Parathyroid adenoma (tissue), 2 donors: ENCODE results near the gene ATF6B.
A peak's percentile ranks its signal among the peaks of the same experiment; 100 is the strongest.

Source experiments
- H2AFZ ChIP-seq: fragments of 300-600 bp; sonication (generic); one replicate; pipeline ENCODE4 v1.7.0; 2017; ENCODE audit warnings: antibody characterized with exemption, mild to moderate bottlenecking
- H3K27ac ChIP-seq: fragments of 300-600 bp; sonication (generic); one replicate; pipeline ENCODE4 v1.7.0; 2017
- H3K27me3 ChIP-seq: fragments of 300-600 bp; sonication (generic); one replicate; pipeline ENCODE4 v1.7.0; 2017; ENCODE audit warnings: low read length; ENCODE audit not compliant: control insufficient read depth, insufficient read depth
- H3K36me3 ChIP-seq: fragments of 300-600 bp; sonication (generic); one replicate; pipeline ENCODE4 v1.7.0; 2017; ENCODE audit warnings: low read length; ENCODE audit not compliant: control insufficient read depth, insufficient read depth
- H3K4me1 ChIP-seq: fragments of 300-600 bp; sonication (generic); one replicate; pipeline ENCODE4 v1.7.0; 2017; ENCODE audit warnings: control low read depth
- H3K4me2 ChIP-seq: fragments of 300-600 bp; sonication (generic); one replicate; pipeline ENCODE4 v1.7.0; 2017; ENCODE audit warnings: low read length
- H3K4me3 ChIP-seq: fragments of 300-600 bp; sonication (generic); one replicate; pipeline ENCODE4 v1.7.0; 2017; ENCODE audit warnings: low read depth, low read length
- H3K79me2 ChIP-seq: fragments of 300-600 bp; sonication (generic); one replicate; pipeline ENCODE4 v1.7.0; 2017; ENCODE audit warnings: control low read depth
- H3K9ac ChIP-seq: fragments of 300-600 bp; sonication (generic); one replicate; pipeline ENCODE4 v1.7.0; 2017; ENCODE audit warnings: mild to moderate bottlenecking
- H3K9me3 ChIP-seq: fragments of 300-600 bp; sonication (generic); one replicate; pipeline ENCODE4 v1.7.0; 2017; ENCODE audit warnings: low read length; ENCODE audit not compliant: control insufficient read depth
- TF ChIP-seq, protein P1 (sequence below): fragments of 300-600 bp; sonication (generic); IDR thresholded peaks from one replicate; pipeline ENCODE4 v1.7.0; 2017; ENCODE audit warnings: antibody characterized with exemption, mild to moderate bottlenecking
- donor health status: primary hyperparathyroidism.

The ATF6B gene

DNA sequence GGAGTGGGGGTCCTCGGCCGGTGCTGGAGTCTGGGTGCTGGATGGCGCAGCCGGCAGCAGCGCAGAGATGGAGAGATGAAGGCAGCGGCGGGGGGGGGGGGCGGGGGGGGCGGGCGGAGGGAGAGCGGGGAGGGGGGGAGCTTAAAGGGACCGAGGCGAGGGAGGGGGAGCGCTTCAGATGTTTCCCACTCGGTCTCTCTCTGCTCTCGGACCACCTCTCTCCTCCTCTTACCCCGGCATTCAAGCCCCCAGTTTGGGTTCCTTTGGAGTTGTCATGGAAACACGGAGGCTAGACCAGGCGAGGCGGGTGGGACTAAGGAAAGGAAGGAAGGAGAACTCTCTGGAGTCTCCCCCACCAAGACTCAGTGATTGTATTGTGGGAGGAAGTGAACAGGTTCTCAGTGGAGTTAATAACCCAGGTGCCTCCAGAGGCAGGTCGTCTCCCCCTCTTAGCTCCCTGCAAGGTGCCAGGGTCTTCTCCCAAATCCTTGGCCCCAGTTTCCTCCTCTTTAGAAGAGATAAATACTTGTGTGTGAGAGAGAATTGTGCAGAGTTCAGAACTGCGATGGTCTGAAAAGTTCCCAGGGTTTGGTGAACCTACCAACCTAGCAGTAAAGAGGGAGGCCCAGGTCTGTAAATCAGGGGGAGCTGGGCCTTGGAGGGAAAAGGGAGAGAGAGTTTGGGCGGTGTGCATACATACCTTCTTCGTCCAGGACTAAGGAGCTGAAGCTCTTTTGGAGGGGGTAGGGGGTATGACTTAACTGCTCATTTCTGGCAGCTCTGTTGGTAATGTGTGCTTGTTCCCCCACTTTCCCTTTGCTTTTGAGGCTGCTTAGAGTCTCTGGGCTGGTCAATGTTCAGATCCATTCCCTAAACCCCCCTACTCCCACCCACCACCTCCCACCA, 24.1 kb upstream of the ATF6B start, which contains the start of gene PRRT1:
TSS of gene PRRT1 (minus strand) at position 77 of the 906 bp plus-strand sequence. CDS start 112 bp downstream, outside the sequence.
- Histone ChIP-seq H3K79me2 (peaks cover 9% of the 10 kb centered on the region), H3K36me3 (no peaks in the 10 kb centered on the region), H3K4me1 (peaks cover 15% of the 10 kb centered on the region), H3K9me3 (no peaks in the 10 kb centered on the region), H2AFZ (peak within 1 kb of the TSS; percentile 80), H3K4me2 (peak within 1 kb of the TSS; percentile 88), H3K4me3 (peak within 1 kb of the TSS; percentile 80), H3K9ac (peak within 1 kb of the TSS; percentile 50), H3K27me3 (no peaks in the 10 kb centered on the region), H3K27ac (peak within 1 kb of the TSS; percentile 98)
- TF ChIP-seq, protein P1, sequence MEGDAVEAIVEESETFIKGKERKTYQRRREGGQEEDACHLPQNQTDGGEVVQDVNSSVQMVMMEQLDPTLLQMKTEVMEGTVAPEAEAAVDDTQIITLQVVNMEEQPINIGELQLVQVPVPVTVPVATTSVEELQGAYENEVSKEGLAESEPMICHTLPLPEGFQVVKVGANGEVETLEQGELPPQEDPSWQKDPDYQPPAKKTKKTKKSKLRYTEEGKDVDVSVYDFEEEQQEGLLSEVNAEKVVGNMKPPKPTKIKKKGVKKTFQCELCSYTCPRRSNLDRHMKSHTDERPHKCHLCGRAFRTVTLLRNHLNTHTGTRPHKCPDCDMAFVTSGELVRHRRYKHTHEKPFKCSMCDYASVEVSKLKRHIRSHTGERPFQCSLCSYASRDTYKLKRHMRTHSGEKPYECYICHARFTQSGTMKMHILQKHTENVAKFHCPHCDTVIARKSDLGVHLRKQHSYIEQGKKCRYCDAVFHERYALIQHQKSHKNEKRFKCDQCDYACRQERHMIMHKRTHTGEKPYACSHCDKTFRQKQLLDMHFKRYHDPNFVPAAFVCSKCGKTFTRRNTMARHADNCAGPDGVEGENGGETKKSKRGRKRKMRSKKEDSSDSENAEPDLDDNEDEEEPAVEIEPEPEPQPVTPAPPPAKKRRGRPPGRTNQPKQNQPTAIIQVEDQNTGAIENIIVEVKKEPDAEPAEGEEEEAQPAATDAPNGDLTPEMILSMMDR = no peak

DNA sequence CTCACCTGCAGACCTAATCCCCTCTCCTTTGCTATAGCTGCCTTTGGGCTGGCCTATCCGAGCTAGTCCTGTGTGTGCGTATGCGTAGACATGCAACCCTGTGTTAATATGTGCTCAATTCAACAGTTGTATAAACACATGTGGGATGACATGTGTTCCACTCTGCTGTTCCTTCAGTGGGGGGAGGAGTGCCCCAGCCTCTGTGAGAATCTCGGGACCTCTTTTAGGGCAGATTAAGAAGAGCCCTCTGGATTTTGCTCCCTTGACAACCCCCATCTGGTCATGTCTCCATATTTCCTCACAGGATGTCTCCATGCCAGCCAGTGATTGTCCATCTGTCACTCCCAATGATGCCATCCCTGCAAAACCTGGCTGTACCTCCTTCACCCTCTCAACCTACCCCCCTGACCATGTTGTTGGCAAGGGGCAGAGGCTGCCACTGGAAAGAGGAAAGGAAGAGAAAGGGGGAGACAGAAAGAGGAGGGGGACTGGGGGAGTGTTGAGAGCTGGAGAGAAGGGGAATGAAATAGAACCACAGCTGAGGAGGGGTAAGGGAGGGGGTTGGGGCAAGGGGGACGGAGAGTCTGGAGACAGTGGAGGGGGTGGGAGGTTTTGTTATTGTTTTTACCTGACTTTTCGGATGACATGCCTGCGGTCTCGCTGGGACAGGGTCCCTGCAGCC, 23.3 kb upstream of the ATF6B start:
- H3K27ac ChIP-seq = peak overlapping the region; percentile 39

DNA sequence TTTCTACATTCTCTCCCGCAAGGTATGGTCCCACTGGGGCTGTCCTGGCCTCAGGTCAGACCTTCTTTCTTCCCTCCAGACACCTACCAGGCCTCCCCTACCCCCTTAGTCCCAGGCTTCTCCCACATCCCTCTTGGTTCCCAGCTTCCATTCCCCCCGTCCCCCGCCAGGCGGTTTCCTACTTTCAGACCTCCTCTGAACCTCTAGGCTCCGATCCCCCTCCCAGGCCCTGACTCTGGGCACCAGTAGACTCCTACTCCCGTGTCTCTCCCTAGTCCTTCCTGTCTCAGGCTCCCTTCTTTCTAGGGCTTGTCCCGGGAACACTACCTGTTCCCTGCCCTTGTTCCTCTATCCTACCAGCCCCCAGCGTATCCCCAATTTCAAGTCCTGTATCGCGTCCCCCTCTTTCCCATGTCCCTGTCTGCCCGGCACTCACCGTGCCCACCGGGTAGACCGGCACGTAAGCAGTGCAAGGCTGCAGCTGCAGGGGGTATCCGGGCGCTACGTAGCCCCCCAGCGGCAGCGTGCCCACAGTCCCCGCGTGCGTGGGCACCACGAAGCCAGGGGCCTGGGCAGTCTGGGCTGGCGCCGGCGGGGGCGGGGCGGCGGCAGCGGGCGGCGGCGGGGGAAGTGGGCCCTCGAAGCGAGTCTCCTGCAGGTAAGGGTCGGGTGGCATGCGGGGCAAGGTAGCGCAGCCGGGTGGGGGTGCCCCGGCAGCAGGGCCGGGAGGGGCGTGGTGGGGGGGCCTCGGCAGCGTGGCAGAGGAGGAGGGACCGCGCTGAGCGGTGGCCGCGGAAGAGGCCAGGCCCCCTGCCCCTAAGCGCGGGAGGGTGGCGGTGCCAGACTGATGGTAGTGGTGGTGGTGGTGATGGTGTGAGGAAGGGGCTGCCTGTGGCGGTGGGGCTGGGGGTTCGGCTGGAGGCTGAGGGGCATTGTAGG, 22.2 kb upstream of the ATF6B start:
- TF ChIP-seq, protein P1 = no peak
- Histone ChIP-seq H3K4me2 (no peak overlapping the region), H2AFZ (no peak overlapping the region), H3K4me1 (peaks cover 15% of the 10 kb centered on the region), H3K9ac (no peak overlapping the region), H3K36me3 (no peaks in the 10 kb centered on the region), H3K27me3 (no peaks in the 10 kb centered on the region), H3K27ac (no peak overlapping the region), H3K9me3 (no peaks in the 10 kb centered on the region), H3K79me2 (peaks cover 9% of the 10 kb centered on the region), H3K4me3 (no peak overlapping the region)

More for the DNA sequence above, 23.3 kb upstream of the ATF6B start:
- Histone ChIP-seq H3K4me3 (peak overlapping the region; percentile 36), H3K9ac (no peak overlapping the region), H3K36me3 (no peaks in the 10 kb centered on the region), H3K27me3 (no peaks in the 10 kb centered on the region), H3K4me1 (peaks cover 15% of the 10 kb centered on the region), H3K79me2 (peaks cover 9% of the 10 kb centered on the region), H3K9me3 (no peaks in the 10 kb centered on the region), H2AFZ (peak overlapping the region; percentile 80), H3K4me2 (peak overlapping the region; percentile 46)
- TF ChIP-seq, protein P1 = no peak

DNA sequence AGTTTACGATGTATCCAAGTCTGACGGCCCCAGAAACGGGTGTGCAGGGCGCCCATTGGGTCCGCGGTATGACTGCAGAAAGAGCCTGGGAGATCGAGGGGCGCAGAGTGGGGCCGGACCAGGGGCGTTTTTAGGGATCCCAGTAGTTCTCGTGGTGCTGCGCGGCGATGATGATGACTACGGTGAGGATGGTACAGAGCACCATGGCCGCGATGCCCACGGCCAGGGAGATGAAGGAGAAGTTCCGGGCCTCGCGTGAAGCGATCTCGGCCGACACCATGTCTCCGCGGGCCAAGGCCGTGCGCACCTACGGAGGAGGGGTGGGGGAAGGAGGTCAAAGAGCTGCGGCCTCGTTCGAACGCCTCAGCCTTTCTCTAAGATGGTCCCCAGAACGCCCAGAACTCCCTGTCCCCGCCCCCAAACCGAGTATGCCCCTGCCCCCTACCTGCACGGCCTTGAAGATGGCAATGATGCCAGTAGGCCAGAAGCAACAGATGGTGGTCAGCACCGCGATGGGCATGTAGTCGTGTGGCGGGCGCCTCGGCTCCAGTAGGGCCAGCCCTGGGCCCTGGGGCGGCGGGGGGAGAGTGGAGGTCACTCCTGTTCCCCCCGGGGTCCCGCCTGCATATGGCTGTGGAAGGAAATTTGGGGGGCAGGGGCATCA, 21.2 kb upstream of the ATF6B start:
- no peak overlapping the region for H3K4me3 ChIP-seq

More for the DNA sequence above, 21.2 kb upstream of the ATF6B start:
- no peak overlapping the region for H3K4me2 ChIP-seq
- H3K79me2 ChIP-seq = peaks cover 1% of the 10 kb centered on the region
- H3K4me1 ChIP-seq = peaks cover 12% of the 10 kb centered on the region
- H3K36me3 ChIP-seq = no peaks in the 10 kb centered on the region
- H3K9ac ChIP-seq = no peak overlapping the region
- H2AFZ ChIP-seq = no peak overlapping the region
- H3K9me3 ChIP-seq = no peaks in the 10 kb centered on the region
- no peak overlapping the region for H3K27ac ChIP-seq
- TF ChIP-seq, protein P1 = no peak
- no peaks in the 10 kb centered on the region for H3K27me3 ChIP-seq
